K562 (cell line): ENCODE results near the gene HYOU1. TPM values are rescaled to one million over a fixed set of nuclear protein-coding genes. Genes with fewer than 3 reads are reported as not detected.

Source experiments
- ADNP ChIP-seq: fragments of 200-800 bp; sonication (Bioruptor generic); IDR thresholded peaks from 2 replicates; pipeline ENCODE4 v1.6.1; 2016; ENCODE audit warnings: missing genetic modification characterization, missing compliant biosample characterization
- AFF4 ChIP-seq: sonication (generic); formaldehyde crosslinking; IDR thresholded peaks from 2 replicates; pipeline ENCODE4 v1.8.0; 2023; ENCODE audit warnings: mild to moderate bottlenecking, missing genetic modification reagents
- ATF6 ChIP-seq: sonication (generic); formaldehyde crosslinking; IDR thresholded peaks from 2 replicates; pipeline ENCODE4 v1.4.0; 2020; ENCODE audit warnings: mild to moderate bottlenecking, missing genetic modification reagents
- CBX3 ChIP-seq, 2 experiments: IDR thresholded peaks; 1 replicate in 1 of 2; 2 replicates in 1 of 2; pipeline ENCODE4 v1.6.1; 2012; ENCODE audit warnings: inconsistent platforms in 2 of 2, low read length in 2 of 2, borderline replicate concordance in 1 of 2, control low read depth in 1 of 2
- DEAF1 ChIP-seq: fragments of 450-650 bp; formaldehyde crosslinking; IDR thresholded peaks from 2 replicates; pipeline ENCODE4 v1.4.0; 2020; ENCODE audit warnings: mild to moderate bottlenecking, moderate library complexity
- E2F3 ChIP-seq: fragments of 250-450 bp; sonication (Bioruptor Pico); IDR thresholded peaks from 2 replicates; pipeline ENCODE4 v1.4.0; 2020; ENCODE audit warnings: mild to moderate bottlenecking
- FOXK2 ChIP-seq, 2 experiments: fragments of 450-650 bp; IDR thresholded peaks in 1 of 2; conservative IDR thresholded peaks in 1 of 2; 2 replicates each; pipeline ENCODE4 v1.6.1; 2016; ENCODE audit warnings: low read depth in 2 of 2, mild to moderate bottlenecking in 1 of 2
- FOXP1 ChIP-seq: sonication (generic); formaldehyde crosslinking; IDR thresholded peaks from 2 replicates; pipeline ENCODE4 v1.8.0; 2022; ENCODE audit warnings: mild to moderate bottlenecking, missing genetic modification reagents
- MAZ ChIP-seq, 2 experiments: fragments of 450-650 bp in 1 of 2; sonication (generic) in 1 of 2; formaldehyde crosslinking; IDR thresholded peaks in 1 of 2; conservative IDR thresholded peaks in 1 of 2; 2 replicates each; pipeline versions ENCODE4 v1.4.0 to v1.5.0; 2020; ENCODE audit warnings: mild to moderate bottlenecking in 1 of 2, missing genetic modification reagents in 1 of 2
- RCOR1 ChIP-seq, 2 experiments: IDR thresholded peaks; 2 replicates each; pipeline ENCODE4 v1.6.1; 2012; ENCODE audit warnings: low read depth in 2 of 2, low read length in 2 of 2, borderline replicate concordance in 1 of 2, improper control_type of control experiment in 1 of 2
- UBTF ChIP-seq, 2 experiments: IDR thresholded peaks; 2 replicates each; pipeline ENCODE4 v1.6.1; 2012; ENCODE audit warnings: improper control_type of control experiment in 2 of 2, low read depth in 2 of 2, low read length in 2 of 2, borderline replicate concordance in 1 of 2
- ZFP91 ChIP-seq: sonication (generic); formaldehyde crosslinking; IDR thresholded peaks from 2 replicates; pipeline ENCODE4 v1.8.0; 2022; ENCODE audit warnings: mild to moderate bottlenecking, missing genetic modification reagents
- polyA plus RNA-seq, 8 experiments: library from polyadenylated mRNA; depleted of rRNA in 4 of 8; stranded (reverse) in 5 of 8; unstranded in 3 of 8; fragments of >200 nt; fragmentation: Nextera tagmentation in 2 of 8; fragmentation: Illumina TruSeq in 1 of 8; extraction: Ambion mirVana in 2 of 8; extraction: Trizol in 1 of 8; gene quantifications; 2 replicates each; pipeline versions ENCODE4 v1.2.1 to v1.2.3, GENCODE V29; 2011 to 2014; ENCODE audit warnings: inconsistent platforms in 1 of 8, missing spikeins in 1 of 8
- total RNA-seq, 7 experiments: library from RNA; depleted of rRNA in 6 of 7; stranded (reverse); fragments of >200 nt in 6 of 7; fragmentation: Illumina TruSeq in 2 of 7; extraction: Trizol in 2 of 7; gene quantifications; 2 replicates each; pipeline versions ENCODE4 v1.2.1 to v1.2.3, GENCODE V29; 2011 to 2021; ENCODE audit warnings: low replicate concordance in 1 of 7

The HYOU1 gene
- total and polyA plus RNA-seq, 9 of the 15 experiments (the other 6 are each of a cell fraction or from before 2014, with no cell fraction given): 19.5 to 197 (median 128) TPM

GRCh38 chr11:119030329-119031047 is 26.5 kb downstream of the HYOU1 start, which contains the start of gene SLC37A4 (continued):
- TF ChIP-seq ZFP91 (CRISPR knock-in tag) (peak; percentile 15; the same call in 1 of the 2 replicates), ADNP (tag) (no peak), MAZ (CRISPR knock-in tag; conservative IDR thresholded peaks at IDR 0.05 in 1 of 2, IDR thresholded peaks at IDR 0.05 in 1 of 2) (peak in 1 of 2 experiments; percentile 91), UBTF (IDR thresholded peaks at IDR 0.05; ENCODE audit: borderline replicate concordance in 1 of 2, low read depth in 2 of 2, low read length in 2 of 2) (peak in 1 of 2 experiments; percentile 69; a peak in 1 of 4 replicates), ATF6 (CRISPR knock-in tag) (peak; percentile 92; the same call in 1 of the 2 replicates), E2F3 (CRISPR knock-in tag) (no peak), DEAF1 (CRISPR knock-in tag) (no peak), FOXP1 (CRISPR knock-in tag) (peak; percentile 35), FOXK2 (conservative IDR thresholded peaks at IDR 0.05 in 1 of 2, IDR thresholded peaks at IDR 0.05 in 1 of 2; ENCODE audit: low read depth in 2 of 2) (0 out of 4 replicates have a peak, but pooled peaks of 1 of the 2 experiments have one; percentile 23), CBX3 (IDR thresholded peaks at IDR 0.05; ENCODE audit: borderline replicate concordance in 1 of 2, low read length in 2 of 2) (peak in 1 of 2 experiments; percentile 97; a peak in 2 of 3 replicates), AFF4 (CRISPR knock-in tag) (peak; percentile 42; the same call in 1 of the 2 replicates), RCOR1 (IDR thresholded peaks at IDR 0.05; ENCODE audit: borderline replicate concordance in 1 of 2, low read depth in 2 of 2, low read length in 2 of 2) (peak in 1 of 2 experiments; percentile 48; a peak in 1 of 4 replicates)
